H1 (cell line): Measurements from ENCODE around the gene MAFG. TPM values are rescaled to one million over a fixed set of nuclear protein-coding genes. Genes with fewer than 3 reads are reported as not detected.
A peak's percentile ranks its signal among the peaks of the same experiment; 100 is the strongest.

Experiments
- CEBPB ChIP-seq: IDR thresholded peaks from 2 replicates; pipeline ENCODE4 v1.6.1; 2012; ENCODE audit warnings: low read depth, low read length
- CHD7 ChIP-seq: fragments of 300-600 bp; sonication (generic); IDR thresholded peaks from 2 replicates; pipeline ENCODE4 v1.7.1; 2012; ENCODE audit warnings: low read length, moderate library complexity, mild to moderate bottlenecking, inconsistent platforms; ENCODE audit not compliant: insufficient replicate concordance
- EGR1 ChIP-seq: IDR thresholded peaks from 2 replicates; pipeline ENCODE4 v1.6.1; 2011; ENCODE audit warnings: low read depth, low read length, borderline replicate concordance
- KDM1A ChIP-seq: fragments of 200-600, 300-600 bp; sonication (generic); IDR thresholded peaks from 2 replicates; pipeline ENCODE4 v1.7.1; 2016; ENCODE audit warnings: mild to moderate bottlenecking, low read length, borderline replicate concordance
- NANOG ChIP-seq: IDR thresholded peaks from 2 replicates; pipeline ENCODE4 v1.6.1; 2011; ENCODE audit warnings: low read length, low read depth, mild to moderate bottlenecking, inconsistent platforms; ENCODE audit not compliant: insufficient read depth, poor library complexity, severe bottlenecking
- SIN3A ChIP-seq, 2 experiments: IDR thresholded peaks in 1 of 2; conservative IDR thresholded peaks in 1 of 2; 2 replicates each; pipeline ENCODE4 v1.6.1; 2011 to 2012; ENCODE audit warnings: low read length in 2 of 2, improper control_type of control experiment in 1 of 2, low read depth in 1 of 2, mild to moderate bottlenecking in 1 of 2
- SP2 ChIP-seq: IDR thresholded peaks from 2 replicates; pipeline ENCODE4 v1.6.1; 2012; ENCODE audit warnings: mild to moderate bottlenecking, low read length, inconsistent platforms
- SRF ChIP-seq: IDR thresholded peaks from 2 replicates; pipeline ENCODE4 v1.6.1; 2011; ENCODE audit warnings: mild to moderate bottlenecking, low read depth, low read length, moderate library complexity
- SUZ12 ChIP-seq: fragments of 200-600 bp; sonication (generic); IDR thresholded peaks from 2 replicates; pipeline ENCODE4 v1.6.1; 2012; ENCODE audit warnings: mild to moderate bottlenecking, inconsistent platforms, low read length, moderate library complexity, mixed read lengths
- polyA plus RNA-seq, 7 experiments: library from polyadenylated mRNA; depleted of rRNA in 3 of 7; stranded (reverse) in 5 of 7; unstranded in 2 of 7; fragments of >200 nt in 5 of 7; fragments of 200-250 nt in 2 of 7; gene quantifications; 1 replicate in 5 of 7; 2 replicates in 1 of 7; 4 replicates in 1 of 7; pipeline versions ENCODE4 v1.2.1 to v1.2.3, GENCODE V29; 2011 to 2013; ENCODE audit warnings: missing spikeins in 2 of 7, mixed read lengths in 2 of 7
- total RNA-seq: library from RNA; stranded (reverse); fragmentation: NEBNext Ultra II Directional; extraction: Animal tissue kit (Norgen Biotek cat#: 25700); gene quantifications from 2 replicates; pipeline ENCODE4 v1.2.1, GENCODE V29; 2021

Gene MAFG
- total and polyA plus RNA-seq, 2 of the 8 experiments (the other 6 are each of a cell fraction or from before 2014, with no cell fraction given): 25.5 to 26.9 TPM

- TF ChIP-seq CHD7 (no peak), EGR1 (no peak), KDM1A (no peak), CEBPB (no peak), SUZ12 (peak; percentile 41; the same call in 1 of the 2 replicates), NANOG (no peak), SIN3A (conservative IDR thresholded peaks at IDR 0.05 in 1 of 2, IDR thresholded peaks at IDR 0.05 in 1 of 2; ENCODE audit: low read depth in 1 of 2, low read length in 2 of 2) (peak in 1 of 2 experiments; percentile 68; a peak in 2 of 4 replicates), SP2 (no peak), SRF (no peak)
Measured at GRCh38 chr17:81976332-81977210, 49.0 kb upstream of the MAFG start (continued).
